ENCODE data around the gene HIBADH. TPM values are rescaled to one million over a fixed set of nuclear protein-coding genes. Genes with fewer than 3 reads are reported as not detected.

The HIBADH gene
- total and polyA plus RNA-seq, 2 of the 4 experiments (the other 2 are of a cell fraction): 36.6 to 52.5 TPM

DNA sequence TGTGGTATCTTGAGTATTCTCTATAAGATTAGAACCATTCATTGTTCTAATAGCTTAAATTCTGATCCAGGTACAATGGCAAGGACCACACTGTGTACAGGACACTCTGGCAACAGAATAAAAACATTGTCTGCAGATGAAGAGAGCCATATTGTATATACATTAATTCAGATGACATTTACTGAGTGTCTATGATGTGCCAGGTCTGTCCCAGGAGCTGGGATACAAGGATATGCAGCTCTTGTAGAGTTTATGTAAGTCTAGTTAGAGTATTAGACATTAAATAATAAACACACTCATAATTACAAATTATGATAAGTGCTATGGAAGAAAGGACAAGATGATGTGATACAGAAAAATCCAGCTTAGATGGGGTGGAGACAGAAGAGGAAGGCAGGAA, 184.1 kb downstream of the HIBADH start:
- Histone ChIP-seq H3K4ac (ENCODE audit: low read depth, low read length) (no peak overlapping the region), H3K27ac (ENCODE audit: insufficient read depth, low read length) (no peak overlapping the region), H3K27me3 (ENCODE audit: control insufficient read depth, insufficient read depth, low read length) (peaks cover 1% of the 10 kb centered on the region), H2BK120ac (ENCODE audit: low read depth, low read length) (no peak overlapping the region), H3K56ac (ENCODE audit: extremely low read depth, insufficient read depth, low read length) (no peak overlapping the region), H3K23ac (ENCODE audit: low read depth, low read length) (no peak overlapping the region), H2BK15ac (ENCODE audit: low read depth, low read length) (no peak overlapping the region), H3K4me2 (ENCODE audit: low read depth, low read length) (no peak overlapping the region), H3K9me3 (ENCODE audit: control insufficient read depth, insufficient read depth, low read length) (no peaks in the 10 kb centered on the region), H4K8ac (ENCODE audit: low read depth in 2 of 2, low read length in 2 of 2) (no peak overlapping the region), H3K4me3 (ENCODE audit: insufficient read depth, low read depth, low read length) (no peak overlapping the region), H2AFZ (replicated peaks; ENCODE audit: low read length, poor library complexity) (no peak overlapping the region), H4K91ac (ENCODE audit: insufficient read depth, low read depth, low read length) (no peak overlapping the region), H3K4me1 (ENCODE audit: control insufficient read depth, insufficient read depth, low read length) (no peaks in the 10 kb centered on the region), H3K36me3 (ENCODE audit: control insufficient read depth, insufficient read depth, low read length) (no peaks in the 10 kb centered on the region), H3K18ac (ENCODE audit: low read depth, low read length) (no peak overlapping the region), H3K9me1 (ENCODE audit: insufficient read depth, low read length) (no peaks in the 10 kb centered on the region), H4K5ac (ENCODE audit: low read depth, low read length) (no peak overlapping the region), H4K20me1 (ENCODE audit: insufficient read depth, low read length) (no peaks in the 10 kb centered on the region), H3K14ac (replicated peaks; ENCODE audit: low read depth, low read length) (no peak overlapping the region), H3K79me1 (ENCODE audit: low read depth in 1 of 2, low read length in 2 of 2) (no peaks in the 10 kb centered on the region), H2AK5ac (ENCODE audit: low read depth, low read length) (no peak overlapping the region), H2BK5ac (ENCODE audit: low read depth, low read length, poor library complexity, severe bottlenecking) (no peak overlapping the region), H2BK20ac (ENCODE audit: low read depth, low read length) (no peak overlapping the region), H3K9ac (ENCODE audit: low read depth, low read length) (no peak overlapping the region), H2AK9ac (replicated peaks; ENCODE audit: low read depth, low read length, poor library complexity) (no peak overlapping the region)
- in situ Hi-C loops (cut with MboI; ENCODE audit: low sequenced_read_pairs): no loop called here
- dilution Hi-C loops (cut with HindIII; ENCODE audit: low sequenced_read_pairs, unreplicated experiment): no loop called here
- ChIA-PET CTCF (interaction anchor here (1.1 kb wide), 1 partner anchor 13 kb away, joined by 3 read pairs; no protein-coding TSS in a partner anchor), POLR2A (ENCODE audit: unreplicated experiment) (no interaction called here)
- ATAC-seq (ENCODE audit: low read depth) (no peak), DNase-seq (no peak)
- BruUV-seq (replicated peaks): no TSS peak
- TF ChIP-seq MAFK (IDR thresholded peaks at IDR 0.05; ENCODE audit: low read depth, low read length): no peak
- TF ChIP-seq RAD21 (IDR thresholded peaks at IDR 0.05; ENCODE audit: low read length): no peak
- TF ChIP-seq, protein P1, sequence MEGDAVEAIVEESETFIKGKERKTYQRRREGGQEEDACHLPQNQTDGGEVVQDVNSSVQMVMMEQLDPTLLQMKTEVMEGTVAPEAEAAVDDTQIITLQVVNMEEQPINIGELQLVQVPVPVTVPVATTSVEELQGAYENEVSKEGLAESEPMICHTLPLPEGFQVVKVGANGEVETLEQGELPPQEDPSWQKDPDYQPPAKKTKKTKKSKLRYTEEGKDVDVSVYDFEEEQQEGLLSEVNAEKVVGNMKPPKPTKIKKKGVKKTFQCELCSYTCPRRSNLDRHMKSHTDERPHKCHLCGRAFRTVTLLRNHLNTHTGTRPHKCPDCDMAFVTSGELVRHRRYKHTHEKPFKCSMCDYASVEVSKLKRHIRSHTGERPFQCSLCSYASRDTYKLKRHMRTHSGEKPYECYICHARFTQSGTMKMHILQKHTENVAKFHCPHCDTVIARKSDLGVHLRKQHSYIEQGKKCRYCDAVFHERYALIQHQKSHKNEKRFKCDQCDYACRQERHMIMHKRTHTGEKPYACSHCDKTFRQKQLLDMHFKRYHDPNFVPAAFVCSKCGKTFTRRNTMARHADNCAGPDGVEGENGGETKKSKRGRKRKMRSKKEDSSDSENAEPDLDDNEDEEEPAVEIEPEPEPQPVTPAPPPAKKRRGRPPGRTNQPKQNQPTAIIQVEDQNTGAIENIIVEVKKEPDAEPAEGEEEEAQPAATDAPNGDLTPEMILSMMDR (conservative IDR thresholded peaks at IDR 0.05; ENCODE audit: low read depth, low read length): no peak
- TF ChIP-seq MXI1 (IDR thresholded peaks at IDR 0.05; ENCODE audit: borderline replicate concordance, low read depth, low read length): no peak
- no peak for TF ChIP-seq RFX5 (IDR thresholded peaks at IDR 0.05; ENCODE audit: low read depth, low read length)
- TF ChIP-seq CEBPB (IDR thresholded peaks at IDR 0.05; ENCODE audit: low read depth, low read length): no peak
- no peak for TF ChIP-seq SMC3 (IDR thresholded peaks at IDR 0.05; ENCODE audit: low read depth, low read length)
- TF ChIP-seq FOS (IDR thresholded peaks at IDR 0.05; ENCODE audit: low read depth, low read length): no peak
- no peak for TF ChIP-seq POLR2A (IDR thresholded peaks at IDR 0.05; ENCODE audit: low read depth, low read length)
- intact Hi-C loops (cut with micrococcal nuclease): no loop called here

Data from IMR-90 (cell line).